ENCODE data around the gene TBX5.

The TBX5 gene

DNA sequence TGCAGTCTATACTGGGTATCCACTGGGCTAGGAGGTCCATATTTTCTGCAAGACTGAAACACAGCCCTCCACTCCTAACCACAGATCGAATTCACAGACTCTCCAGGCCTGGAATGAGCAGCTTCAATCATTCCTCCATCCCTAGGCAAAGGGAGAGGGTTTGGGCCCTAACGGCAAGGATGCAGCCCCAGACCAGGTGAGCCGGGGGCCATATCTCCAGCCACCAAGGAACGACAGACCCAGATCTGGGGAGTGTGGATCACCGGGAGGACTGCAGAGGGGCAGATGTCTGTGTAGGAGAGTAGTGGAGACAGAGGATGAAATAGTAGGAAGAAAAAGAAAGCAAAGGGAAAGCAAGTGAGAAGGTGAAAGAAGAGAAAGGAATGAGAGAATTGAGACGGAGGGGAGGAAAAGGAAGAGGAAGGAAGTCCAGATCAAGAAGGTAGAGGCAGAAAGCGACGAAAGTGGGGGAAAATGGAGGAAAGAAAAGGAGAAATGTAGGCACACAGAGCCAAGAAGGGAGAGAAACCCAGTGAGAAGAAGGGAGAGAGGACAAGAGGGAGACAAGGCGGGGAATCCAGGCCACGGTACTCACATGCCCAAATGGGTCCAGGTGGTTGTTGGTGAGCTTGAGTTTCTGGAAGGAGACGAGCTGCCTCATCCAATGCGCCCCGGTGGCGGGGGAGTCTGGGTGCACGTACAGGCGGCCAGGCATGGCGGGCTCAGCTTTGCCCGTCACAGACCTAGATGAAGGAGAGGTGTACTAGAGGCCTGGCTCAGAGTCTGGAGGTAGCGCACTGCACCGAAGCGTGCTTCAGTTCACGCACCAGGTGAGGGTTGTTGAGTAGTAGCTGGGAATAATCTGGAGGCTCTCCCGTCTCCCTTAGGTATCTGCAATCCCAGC is 7.7 kb downstream of the TBX5 start:
- no peaks in the 10 kb centered on the region for H3K36me3 ChIP-seq (ENCODE audit: control insufficient read depth, insufficient read depth, low read length)
- no peak for DNase-seq (ENCODE audit: extremely low read depth, insufficient read length)
- TF ChIP-seq, protein P1, sequence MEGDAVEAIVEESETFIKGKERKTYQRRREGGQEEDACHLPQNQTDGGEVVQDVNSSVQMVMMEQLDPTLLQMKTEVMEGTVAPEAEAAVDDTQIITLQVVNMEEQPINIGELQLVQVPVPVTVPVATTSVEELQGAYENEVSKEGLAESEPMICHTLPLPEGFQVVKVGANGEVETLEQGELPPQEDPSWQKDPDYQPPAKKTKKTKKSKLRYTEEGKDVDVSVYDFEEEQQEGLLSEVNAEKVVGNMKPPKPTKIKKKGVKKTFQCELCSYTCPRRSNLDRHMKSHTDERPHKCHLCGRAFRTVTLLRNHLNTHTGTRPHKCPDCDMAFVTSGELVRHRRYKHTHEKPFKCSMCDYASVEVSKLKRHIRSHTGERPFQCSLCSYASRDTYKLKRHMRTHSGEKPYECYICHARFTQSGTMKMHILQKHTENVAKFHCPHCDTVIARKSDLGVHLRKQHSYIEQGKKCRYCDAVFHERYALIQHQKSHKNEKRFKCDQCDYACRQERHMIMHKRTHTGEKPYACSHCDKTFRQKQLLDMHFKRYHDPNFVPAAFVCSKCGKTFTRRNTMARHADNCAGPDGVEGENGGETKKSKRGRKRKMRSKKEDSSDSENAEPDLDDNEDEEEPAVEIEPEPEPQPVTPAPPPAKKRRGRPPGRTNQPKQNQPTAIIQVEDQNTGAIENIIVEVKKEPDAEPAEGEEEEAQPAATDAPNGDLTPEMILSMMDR (IDR thresholded peaks at IDR 0.05; ENCODE audit: insufficient read depth, low read length, poor library complexity, severe bottlenecking) = no peak
- H3K4me3 ChIP-seq (replicated peaks; ENCODE audit: low read depth, low read length) = no peak overlapping the region
- H3K27me3 ChIP-seq (replicated peaks; ENCODE audit: control insufficient read depth, insufficient read depth, low read length) = peaks cover 5% of the 10 kb centered on the region

DNA sequence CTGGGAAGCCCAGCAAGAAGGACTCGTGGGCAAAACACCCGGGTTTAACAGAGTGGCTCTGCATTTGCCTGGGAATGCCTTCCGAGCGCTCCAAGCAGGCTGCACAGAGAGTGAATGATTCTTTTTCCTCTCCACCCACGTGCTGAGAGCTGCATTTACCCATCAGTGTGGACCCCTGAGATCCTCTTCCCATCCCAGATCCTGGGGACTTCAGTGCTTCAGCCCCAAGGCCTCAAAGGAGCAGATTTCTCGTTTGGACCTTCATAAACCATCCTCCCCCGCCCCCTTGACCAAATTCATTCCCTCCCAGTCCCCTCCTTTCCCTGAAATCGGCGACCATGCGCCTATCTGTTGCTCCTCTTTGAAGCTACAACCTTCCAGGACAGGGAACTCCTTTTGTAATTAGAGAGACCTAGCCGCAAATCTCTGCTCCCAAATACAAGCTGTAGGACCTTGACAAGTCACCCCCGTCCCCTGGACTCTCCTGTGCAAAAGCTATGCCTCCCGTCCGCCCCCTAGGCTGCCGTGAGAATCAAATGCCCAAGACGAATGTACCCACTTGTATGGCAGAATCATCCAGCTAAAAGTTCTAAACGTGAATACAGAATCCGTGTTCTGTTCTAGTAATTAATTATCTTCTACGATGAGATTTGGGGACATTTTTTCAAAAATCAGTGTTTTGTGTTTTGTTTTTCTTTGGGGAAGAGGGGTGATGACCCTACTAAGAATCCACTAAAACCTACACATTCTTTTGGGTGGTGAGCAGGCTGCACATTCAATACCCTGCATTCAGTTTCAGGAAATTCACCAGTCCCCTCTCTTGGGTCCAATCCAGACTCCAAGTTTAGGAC is 8.8 kb downstream of the TBX5 start:
- DNase-seq (ENCODE audit: extremely low read depth, insufficient read length) = no peak
- H3K36me3 ChIP-seq (ENCODE audit: control insufficient read depth, insufficient read depth, low read length) = no peaks in the 10 kb centered on the region
- H3K27me3 ChIP-seq (replicated peaks; ENCODE audit: control insufficient read depth, insufficient read depth, low read length) = peaks cover 5% of the 10 kb centered on the region
- H3K4me3 ChIP-seq (replicated peaks; ENCODE audit: low read depth, low read length) = no peak overlapping the region
- TF ChIP-seq, protein P1 (IDR thresholded peaks at IDR 0.05; ENCODE audit: insufficient read depth, low read length, poor library complexity, severe bottlenecking) = no peak

GRCh38 chr12:114396153-114396868 is 9.6 kb downstream of the TBX5 start:
- peaks cover 3% of the 10 kb centered on the region for H3K27me3 ChIP-seq (replicated peaks; ENCODE audit: control insufficient read depth, insufficient read depth, low read length)
- H3K4me3 ChIP-seq (replicated peaks; ENCODE audit: low read depth, low read length) = no peak overlapping the region
- H3K36me3 ChIP-seq (ENCODE audit: control insufficient read depth, insufficient read depth, low read length) = no peaks in the 10 kb centered on the region
- TF ChIP-seq, protein P1 (IDR thresholded peaks at IDR 0.05; ENCODE audit: insufficient read depth, low read length, poor library complexity, severe bottlenecking) = no peak
- no peak for DNase-seq (ENCODE audit: extremely low read depth, insufficient read length)

- Histone ChIP-seq H3K36me3 (ENCODE audit: control insufficient read depth, insufficient read depth, low read length) (no peaks in the 10 kb centered on the region), H3K27me3 (replicated peaks; ENCODE audit: control insufficient read depth, insufficient read depth, low read length) (peaks cover 3% of the 10 kb centered on the region), H3K4me3 (replicated peaks; ENCODE audit: low read depth, low read length) (no peak overlapping the region)
- DNase-seq (ENCODE audit: extremely low read depth, insufficient read length) = no peak
- TF ChIP-seq, protein P1 (IDR thresholded peaks at IDR 0.05; ENCODE audit: insufficient read depth, low read length, poor library complexity, severe bottlenecking) = no peak
Measured at GRCh38 chr12:114395755-114396152, 10.2 kb downstream of the TBX5 start.

DNA sequence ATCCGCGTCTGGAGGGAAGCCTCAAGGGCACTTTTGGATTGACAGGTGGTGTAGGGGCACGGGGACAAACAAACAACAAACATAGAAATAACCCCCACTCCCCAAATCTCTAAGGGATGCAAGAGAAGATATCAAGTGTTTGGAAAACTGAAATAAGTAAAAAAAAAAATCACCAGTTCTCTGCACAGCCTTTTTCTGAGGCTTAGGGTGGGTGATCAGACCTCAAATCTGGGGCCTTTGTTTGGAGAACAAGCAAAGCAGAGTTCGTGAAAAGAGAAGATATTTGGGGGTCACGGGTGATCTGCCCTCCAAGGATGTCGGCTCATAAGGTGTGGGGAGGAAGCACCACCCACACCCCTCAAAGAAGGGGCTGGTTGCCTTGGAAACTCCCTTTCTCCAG is 10.7 kb downstream of the TBX5 start:
- no peak for DNase-seq (ENCODE audit: extremely low read depth, insufficient read length)
- H3K27me3 ChIP-seq (replicated peaks; ENCODE audit: control insufficient read depth, insufficient read depth, low read length) = peaks cover 3% of the 10 kb centered on the region
- no peak overlapping the region for H3K4me3 ChIP-seq (replicated peaks; ENCODE audit: low read depth, low read length)
- H3K36me3 ChIP-seq (ENCODE audit: control insufficient read depth, insufficient read depth, low read length) = no peaks in the 10 kb centered on the region
- TF ChIP-seq, protein P1 (IDR thresholded peaks at IDR 0.05; ENCODE audit: insufficient read depth, low read length, poor library complexity, severe bottlenecking) = no peak

Data from GM06990 (cell line).